Ovary (tissue), 3 donors: ENCODE results near the gene ARL17B.
"Not testable (repeated sequence)": the region's sequence is repeated elsewhere in the genome, so short reads cannot be mapped to it uniquely, and the experiment has no call there.

Experiments
- CTCF ChIP-seq, 3 donors: fragments of 450-650 bp in 2 of 3; fragments of 200-600 bp in 1 of 3; IDR thresholded peaks; one replicate each; pipeline versions ENCODE4 v1.5.1 to v1.8.0; 2016 to 2022; ENCODE audit warnings: antibody characterized with exemption in 3 of 3, mild to moderate bottlenecking in 1 of 3
- POLR2A ChIP-seq: fragments of 450-650 bp; IDR thresholded peaks from one replicate; pipeline ENCODE4 v1.6.1; 2017; ENCODE audit warnings: antibody characterized with exemption, mild to moderate bottlenecking, moderate library complexity
- donor health status: DM: no; HTN: no; CAD: no.

DNA sequence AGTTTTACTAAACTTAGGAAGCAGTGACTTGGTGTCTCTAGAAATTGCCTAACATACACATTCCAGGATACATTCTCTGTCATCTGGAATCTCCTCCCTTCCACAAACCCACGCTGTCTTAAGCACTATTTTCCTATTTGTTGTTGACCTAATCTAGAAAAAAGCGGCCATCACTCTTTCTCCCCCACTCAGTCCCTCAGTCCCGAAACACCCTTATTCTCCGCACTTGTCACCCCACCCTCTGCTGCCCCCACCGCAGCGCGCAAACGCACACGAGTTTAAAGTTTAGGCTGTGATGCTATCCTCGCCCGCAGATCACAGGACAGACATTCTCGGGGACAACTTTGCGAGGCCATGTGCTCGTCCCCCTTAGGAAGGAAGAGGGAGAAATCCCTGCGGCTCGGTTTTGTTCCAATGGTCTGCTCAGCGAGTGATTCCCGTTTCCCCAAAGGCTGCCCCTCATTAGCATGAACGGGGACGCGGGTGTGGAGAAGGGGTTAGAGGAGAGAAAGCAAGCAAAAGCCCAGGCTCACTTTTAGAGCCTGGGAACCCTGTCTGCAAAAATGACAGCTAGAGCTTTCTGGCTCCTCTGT is 95.4 kb downstream of the ARL17B start:
- TF ChIP-seq CTCF (IDR thresholded peaks at IDR 0.05); POLR2A: not testable (repeated sequence)
